OCI-LY7 (cell line): ENCODE measurements around the gene NAA80. TPM values are rescaled to one million over a fixed set of nuclear protein-coding genes. Genes with fewer than 3 reads are reported as not detected.

Experiments used
- BruUV-seq: library from RNA; stranded (reverse); fragments of 400-500 nt; replicated peaks from 2 replicates; lab custom pipeline; 2021; lab: Mats Ljungman, UMichigan
- CTCF ChIA-PET: fragments of 300-600 bp; sonication (Branson Sonifier 250); formaldehyde crosslinking; loops from one replicate; lab custom pipeline; 2022; ENCODE audit warnings: antibody characterized with exemption; ENCODE audit not compliant: unreplicated experiment; lab: Charles Lee
- POLR2A ChIA-PET: fragments of 300-600 bp; sonication (Branson Sonifier 250); formaldehyde crosslinking; loops from one replicate; lab custom pipeline; 2022; ENCODE audit warnings: antibody characterized with exemption; lab: Charles Lee
- DNase-seq: peaks from one replicate; pipeline ENCODE4 v3.0.0-alpha.2; 2015; ENCODE audit warnings: low spot score
- H2AFZ ChIP-seq: fragments of 200-600 bp; sonication (generic), shearing (Covaris generic); 2 replicates; pipeline ENCODE4 v1.6.1; 2014; ENCODE audit warnings: mild to moderate bottlenecking, antibody characterized with exemption, low read length, moderate library complexity
- H3K27ac ChIP-seq: fragments of 200-600 bp; sonication (generic); 2 replicates; pipeline ENCODE4 v1.5.1; 2014; ENCODE audit warnings: mixed run types, low read depth, mild to moderate bottlenecking, moderate library complexity, low read length, inconsistent platforms; ENCODE audit not compliant: poor library complexity, severe bottlenecking
- H3K36me3 ChIP-seq: fragments of 200-600 bp; sonication (generic); 2 replicates; pipeline ENCODE4 v1.6.1; 2014; ENCODE audit warnings: mild to moderate bottlenecking, antibody characterized with exemption, low read length, moderate library complexity, mixed read lengths; ENCODE audit not compliant: insufficient read depth
- H3K4me1 ChIP-seq: fragments of 200-600 bp; sonication (generic); 2 replicates; pipeline ENCODE4 v1.5.1; 2014; ENCODE audit warnings: mild to moderate bottlenecking, low read length; ENCODE audit not compliant: insufficient read depth, poor library complexity, severe bottlenecking
- H3K4me2 ChIP-seq: fragments of 200-600 bp; sonication (generic); 2 replicates; pipeline ENCODE4 v1.6.1; 2014; ENCODE audit warnings: mild to moderate bottlenecking, low read length
- H3K4me3 ChIP-seq: fragments of 200-600 bp; sonication (generic); 2 replicates; pipeline ENCODE4 v1.5.1; 2014; ENCODE audit warnings: mild to moderate bottlenecking, low read depth, low read length; ENCODE audit not compliant: poor library complexity, severe bottlenecking
- H3K79me2 ChIP-seq: fragments of 200-600 bp; sonication (generic); 2 replicates; pipeline ENCODE4 v1.6.1; 2016; ENCODE audit warnings: low read depth, mild to moderate bottlenecking, low read length, moderate library complexity, mixed read lengths; ENCODE audit not compliant: insufficient read depth
- H3K9me2 ChIP-seq: fragments of 200-600 bp; sonication (generic); 2 replicates; pipeline ENCODE4 v1.6.1; 2016; ENCODE audit warnings: mild to moderate bottlenecking, low read length, mixed read lengths; ENCODE audit not compliant: insufficient read depth
- H3K9me3 ChIP-seq: fragments of 200-600 bp; sonication (generic); 2 replicates; pipeline ENCODE4 v1.6.1; 2014; ENCODE audit warnings: mild to moderate bottlenecking, mixed run types, low read length, mixed read lengths
- H4K20me1 ChIP-seq: fragments of 200-600 bp; sonication (generic); 2 replicates; pipeline ENCODE4 v1.6.1; 2014; ENCODE audit warnings: mild to moderate bottlenecking, antibody characterized with exemption, low read length, moderate library complexity, mixed read lengths; ENCODE audit not compliant: insufficient read depth
- CTCF ChIP-seq: fragments of 200-600 bp; sonication (generic); conservative IDR thresholded peaks from 2 replicates; pipeline ENCODE4 v1.5.1; 2014; ENCODE audit warnings: mild to moderate bottlenecking, antibody characterized with exemption, low read length, moderate library complexity, mixed read lengths
- EZH2phosphoT487 ChIP-seq: fragments of 200-600 bp; sonication (generic); IDR thresholded peaks from 2 replicates; pipeline ENCODE4 v1.6.1; 2018; ENCODE audit warnings: low read depth, borderline replicate concordance, mild to moderate bottlenecking, mixed run types, antibody characterized with exemption, low read length, moderate library complexity, mixed read lengths
- intact Hi-C: fragments of 100-400 bp; cut with micrococcal nuclease; formaldehyde crosslinking; loops from one replicate; pipeline ENCODE4 v1.10.0; 2022; ENCODE audit not compliant: unreplicated experiment
- total RNA-seq, 2 experiments: library from RNA; depleted of rRNA in 1 of 2; stranded (reverse); fragments of >200 nt in 1 of 2; shearing (Covaris generic) in 1 of 2; gene quantifications; 2 replicates each; pipeline ENCODE4 v1.2.3, GENCODE V29; 2014 to 2022

The NAA80 gene
- total RNA-seq, 2 experiments from 2014 or later = 18.7 to 21.7 TPM

GRCh38 chr3:50294492-50295403, 4.5 kb downstream of the NAA80 start:
- peaks cover 20% of the 10 kb centered on the region for H3K79me2 ChIP-seq
- no peak overlapping the region for H3K4me2 ChIP-seq
- no peak overlapping the region for H2AFZ ChIP-seq
- no TSS peak for BruUV-seq
- peaks cover 10% of the 10 kb centered on the region for H3K36me3 ChIP-seq
- CTCF ChIA-PET = interaction anchor here (0.6 kb wide), 1 partner anchor 1372 kb away, joined by 3 read pairs; no protein-coding TSS in a partner anchor
- H3K4me3 ChIP-seq = no peak overlapping the region
- peaks cover 17% of the 10 kb centered on the region for H3K4me1 ChIP-seq
- no peaks in the 10 kb centered on the region for H3K9me3 ChIP-seq
- DNase-seq = no peak
- POLR2A ChIA-PET = no interaction called here
- TF ChIP-seq CTCF (no peak), EZH2phosphoT487 (no peak)
- no peaks in the 10 kb centered on the region for H4K20me1 ChIP-seq
- no peak overlapping the region for H3K27ac ChIP-seq
- no peaks in the 10 kb centered on the region for H3K9me2 ChIP-seq
- intact Hi-C loops = loop anchor here (5.0 kb wide), 1 partner anchor 43 kb away; no protein-coding TSS in a partner anchor

- BruUV-seq = no TSS peak
- no peak overlapping the region for H3K4me3 ChIP-seq
- ChIA-PET CTCF (no interaction called here), POLR2A (no interaction called here)
- no peaks in the 10 kb centered on the region for H3K9me3 ChIP-seq
- H3K4me2 ChIP-seq = no peak overlapping the region
- peaks cover 15% of the 10 kb centered on the region for H3K4me1 ChIP-seq
- no peak overlapping the region for H3K27ac ChIP-seq
- peaks cover 16% of the 10 kb centered on the region for H3K36me3 ChIP-seq
- H4K20me1 ChIP-seq = no peaks in the 10 kb centered on the region
- H3K9me2 ChIP-seq = no peaks in the 10 kb centered on the region
- peaks cover 20% of the 10 kb centered on the region for H3K79me2 ChIP-seq
- no peak for DNase-seq
- intact Hi-C loops = no loop called here
- no peak overlapping the region for H2AFZ ChIP-seq
- TF ChIP-seq EZH2phosphoT487 = no peak
- TF ChIP-seq CTCF = no peak
These were observed 5.1 kb downstream of the NAA80 start for GRCh38 chr3:50294089-50294488.
